ENCODE measurements around the gene PSEN1. TPM values are rescaled to one million over a fixed set of nuclear protein-coding genes. Genes with fewer than 3 reads are reported as not detected.

PSEN1 gene
- total RNA-seq, 4 donors from 2014 or later, result 40.1 to 54.6 (median 45.9) TPM

DNA sequence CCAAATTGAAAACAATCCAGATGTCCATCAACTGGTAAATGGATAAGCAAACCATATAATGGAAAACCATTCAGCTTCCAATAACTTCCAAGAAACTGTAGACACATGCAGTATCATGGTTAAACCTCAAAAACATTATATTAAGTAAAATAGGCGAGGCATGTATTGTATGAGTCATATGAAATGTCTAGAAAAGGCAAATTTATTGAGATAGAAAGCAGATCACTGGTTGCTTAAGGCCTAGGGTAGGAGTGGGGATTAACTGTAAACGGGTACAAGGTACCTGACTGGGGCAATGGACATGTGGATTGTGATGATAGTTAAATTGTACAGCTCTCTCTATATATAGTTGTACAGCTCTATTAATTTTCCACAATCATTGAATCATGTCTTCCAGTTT lies 79.7 kb downstream of the PSEN1 start:
- TF ChIP-seq POLR2AphosphoS5 (IDR thresholded peaks at IDR 0.05), result no peak
- no peak for TF ChIP-seq CTCF (IDR thresholded peaks at IDR 0.05)
- TF ChIP-seq EP300 (IDR thresholded peaks at IDR 0.05), result no peak
- no peak for TF ChIP-seq POLR2A (IDR thresholded peaks at IDR 0.05)
- no peaks in the 10 kb centered on the region for H3K27me3 ChIP-seq
- H3K27ac ChIP-seq, result no peak overlapping the region
- no peaks in the 10 kb centered on the region for H3K4me1 ChIP-seq
- no peak for ATAC-seq
- H3K36me3 ChIP-seq, result peaks cover 7 to 93% of the 10 kb centered on the region in 2 donors
- 73 to 76% methylated on average over 2 of the region's 2 CpGs for WGBS, 2 donors (ENCODE audit: low coverage in 1 of 2)
- no peak overlapping the region for H3K4me3 ChIP-seq
- H3K9me3 ChIP-seq, result no peaks in the 10 kb centered on the region

DNA sequence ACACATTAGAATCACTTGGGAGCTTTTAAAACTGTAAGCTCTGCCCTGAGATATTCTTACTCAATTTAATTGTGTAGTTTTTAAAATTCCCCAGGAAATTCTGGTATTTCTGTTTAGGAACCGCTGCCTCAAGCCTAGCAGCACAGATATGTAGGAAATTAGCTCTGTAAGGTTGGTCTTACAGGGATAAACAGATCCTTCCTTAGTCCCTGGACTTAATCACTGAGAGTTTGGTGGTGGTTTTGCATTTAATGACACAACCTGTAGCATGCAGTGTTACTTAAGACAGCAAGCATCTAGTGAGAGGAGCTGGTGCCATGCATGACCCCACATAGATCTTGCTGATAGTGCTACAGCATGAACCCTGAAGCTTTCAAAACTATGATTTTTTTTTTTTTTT lies 81.1 kb downstream of the PSEN1 start:
- no peak overlapping the region for H3K27ac ChIP-seq
- no peaks in the 10 kb centered on the region for H3K27me3 ChIP-seq
- H3K4me1 ChIP-seq, result peaks cover 0 to 2% (median 2%) of the 10 kb centered on the region in 3 donors
- H3K9me3 ChIP-seq, result no peaks in the 10 kb centered on the region
- ATAC-seq, result no peak
- 100% methylated on average over 1 of the region's 1 CpG for WGBS, 2 donors (ENCODE audit: low coverage in 1 of 2)
- H3K4me3 ChIP-seq, result no peak overlapping the region
- TF ChIP-seq EP300 (IDR thresholded peaks at IDR 0.05), result no peak
- TF ChIP-seq CTCF (IDR thresholded peaks at IDR 0.05), result no peak
- TF ChIP-seq POLR2AphosphoS5 (IDR thresholded peaks at IDR 0.05), result no peak
- TF ChIP-seq POLR2A (IDR thresholded peaks at IDR 0.05), result no peak
- H3K36me3 ChIP-seq, result peaks cover 7 to 82% of the 10 kb centered on the region in 2 donors

DNA sequence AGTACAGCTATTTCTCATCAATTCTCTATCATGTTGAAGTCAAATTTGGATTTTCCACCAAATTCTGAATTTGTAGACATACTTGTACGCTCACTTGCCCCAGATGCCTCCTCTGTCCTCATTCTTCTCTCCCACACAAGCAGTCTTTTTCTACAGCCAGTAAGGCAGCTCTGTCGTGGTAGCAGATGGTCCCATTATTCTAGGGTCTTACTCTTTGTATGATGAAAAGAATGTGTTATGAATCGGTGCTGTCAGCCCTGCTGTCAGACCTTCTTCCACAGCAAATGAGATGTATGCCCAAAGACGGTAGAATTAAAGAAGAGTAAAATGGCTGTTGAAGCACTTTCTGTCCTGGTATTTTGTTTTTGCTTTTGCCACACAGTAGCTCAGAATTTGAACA lies 83.8 kb downstream of the PSEN1 start:
- peaks cover 7 to 56% of the 10 kb centered on the region in 2 donors for H3K36me3 ChIP-seq
- 81 to 82% methylated on average over 4 of the region's 4 CpGs for WGBS, 2 donors (ENCODE audit: low coverage in 1 of 2)

DNA sequence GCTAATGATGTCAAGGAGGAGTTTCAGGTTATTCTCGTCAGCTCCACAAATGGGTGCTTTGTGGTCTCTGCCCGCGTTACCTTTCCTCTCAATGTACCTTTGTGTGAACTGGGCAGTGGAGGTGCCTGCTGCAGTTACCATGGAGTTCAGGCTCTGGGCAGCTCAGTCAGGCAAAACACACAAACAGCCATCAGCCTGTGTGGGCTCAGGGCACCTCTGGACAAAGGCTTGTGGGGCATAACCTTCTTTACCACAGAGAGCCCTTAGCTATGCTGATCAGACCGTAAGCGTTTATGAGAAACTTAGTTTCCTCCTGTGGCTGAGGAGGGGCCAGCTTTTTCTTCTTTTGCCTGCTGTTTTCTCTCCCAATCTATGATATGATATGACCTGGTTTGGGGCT lies 84.3 kb downstream of the PSEN1 start:
- TF ChIP-seq CTCF (IDR thresholded peaks at IDR 0.05), result no peak
- no peak for TF ChIP-seq POLR2AphosphoS5 (IDR thresholded peaks at IDR 0.05)
- no peak for TF ChIP-seq POLR2A (IDR thresholded peaks at IDR 0.05)
- no peak for TF ChIP-seq EP300 (IDR thresholded peaks at IDR 0.05)
- Histone ChIP-seq H3K9me3 (no peaks in the 10 kb centered on the region), H3K27ac (no peak overlapping the region), H3K27me3 (no peaks in the 10 kb centered on the region), H3K4me1 (peaks cover 0 to 27% (median 7%) of the 10 kb centered on the region in 3 donors), H3K36me3 (peaks cover 7 to 54% of the 10 kb centered on the region in 2 donors), H3K4me3 (no peak overlapping the region)
- no peak for ATAC-seq
- WGBS, 2 donors (ENCODE audit: low coverage in 1 of 2), result 97 to 100% methylated on average over 3 to 5 of the region's 5 CpGs

More for the DNA sequence above, 83.8 kb downstream of the PSEN1 start:
- ATAC-seq, result no peak
- H3K9me3 ChIP-seq, result no peaks in the 10 kb centered on the region
- H3K27ac ChIP-seq, result no peak overlapping the region
- H3K4me3 ChIP-seq, result no peak overlapping the region
- TF ChIP-seq POLR2A (IDR thresholded peaks at IDR 0.05) (no peak), EP300 (IDR thresholded peaks at IDR 0.05) (no peak), CTCF (IDR thresholded peaks at IDR 0.05) (no peak), POLR2AphosphoS5 (IDR thresholded peaks at IDR 0.05) (no peak)
- no peaks in the 10 kb centered on the region for H3K27me3 ChIP-seq
- peaks cover 0 to 27% (median 7%) of the 10 kb centered on the region in 3 donors for H3K4me1 ChIP-seq

- 69 to 85% methylated on average over 2 of the region's 2 CpGs for WGBS, 2 donors (ENCODE audit: low coverage in 1 of 2)
- Histone ChIP-seq H3K27me3 (no peaks in the 10 kb centered on the region), H3K36me3 (peaks cover 7 to 45% of the 10 kb centered on the region in 2 donors), H3K9me3 (no peaks in the 10 kb centered on the region), H3K27ac (no peak overlapping the region), H3K4me3 (no peak overlapping the region), H3K4me1 (peaks cover 0 to 27% (median 7%) of the 10 kb centered on the region in 3 donors)
- ATAC-seq, result no peak
- no peak for TF ChIP-seq POLR2A (IDR thresholded peaks at IDR 0.05)
- no peak for TF ChIP-seq POLR2AphosphoS5 (IDR thresholded peaks at IDR 0.05)
- TF ChIP-seq CTCF (IDR thresholded peaks at IDR 0.05), result no peak
- no peak for TF ChIP-seq EP300 (IDR thresholded peaks at IDR 0.05)
Measured at GRCh38 chr14:73221945-73222344, 85.6 kb downstream of the PSEN1 start.

Data from gastroesophageal sphincter (tissue), 4 donors.